Activated CD4-positive, CD25-positive, alpha-beta regulatory T cell treated with anti-CD3 and anti-CD28 coated beads, Interleukin-2, amount 50 U/mL, for 16 hours (primary cell): ENCODE results near the gene TMEM266.

Experiments
- DNase-seq: peaks from one replicate; pipeline ENCODE4 v3.0.0-alpha.2; 2020; ENCODE audit warnings: low read depth, low spot score

The TMEM266 gene

GRCh38 chr15:76183930-76184649, 124.3 kb downstream of the TMEM266 start:
- DNase-seq, result no peak

GRCh38 chr15:76184650-76185035, 124.9 kb downstream of the TMEM266 start:
- DNase-seq, result no peak

- no peak for DNase-seq
Observed at GRCh38 chr15:76185716-76186115, 125.9 kb downstream of the TMEM266 start.

GRCh38 chr15:76187163-76187562, 127.4 kb downstream of the TMEM266 start:
- no peak for DNase-seq

- DNase-seq, result no peak
Observed at GRCh38 chr15:76189106-76189505, 129.3 kb downstream of the TMEM266 start.

GRCh38 chr15:76190070-76190564, 130.3 kb downstream of the TMEM266 start:
- DNase-seq, result no peak

GRCh38 chr15:76190751-76191538, 131.2 kb downstream of the TMEM266 start:
- peak; percentile 41 for DNase-seq

- no peak for DNase-seq
Observed at GRCh38 chr15:76191539-76192244, 131.9 kb downstream of the TMEM266 start.

GRCh38 chr15:76192715-76193114, 132.9 kb downstream of the TMEM266 start:
- DNase-seq, result no peak

GRCh38 chr15:76193934-76194333, 134.1 kb downstream of the TMEM266 start:
- DNase-seq, result no peak

- no peak for DNase-seq
Observed at GRCh38 chr15:76195506-76196268, 135.9 kb downstream of the TMEM266 start.

GRCh38 chr15:76196269-76197231, 136.8 kb downstream of the TMEM266 start:
- no peak for DNase-seq

- no peak for DNase-seq
Observed at GRCh38 chr15:76197703-76198455, 138.1 kb downstream of the TMEM266 start.

- DNase-seq, result no peak
Observed at GRCh38 chr15:76198456-76199105, 138.8 kb downstream of the TMEM266 start.

GRCh38 chr15:76199106-76200082, 139.6 kb downstream of the TMEM266 start:
- no peak for DNase-seq

- no peak for DNase-seq
Observed at GRCh38 chr15:76200083-76200465, 140.3 kb downstream of the TMEM266 start.

- DNase-seq, result no peak
Observed at GRCh38 chr15:76200641-76201105, 140.9 kb downstream of the TMEM266 start.
